HepG2 (cell line): ENCODE data around the gene UNC93A. TPM values are rescaled to one million over a fixed set of nuclear protein-coding genes. Genes with fewer than 3 reads are reported as not detected.
"Not testable (repeated sequence)": the region's sequence is repeated elsewhere in the genome, so short reads cannot be mapped to it uniquely, and the experiment has no call there.

ENCODE experiments used
- GFI1 ChIP-seq: sonication (generic); formaldehyde crosslinking; IDR thresholded peaks from 2 replicates; pipeline ENCODE4 v1.5.0; 2020; ENCODE audit warnings: missing genetic modification reagents, mild to moderate bottlenecking, borderline replicate concordance
- NCOR1 ChIP-seq: fragments of 200-600 bp; sonication (generic); IDR thresholded peaks from 2 replicates; pipeline ENCODE4 v1.7.0; 2017; ENCODE audit warnings: antibody characterized with exemption, low read length, borderline replicate concordance
- ONECUT2 ChIP-seq: sonication (generic); formaldehyde crosslinking; IDR thresholded peaks from 2 replicates; pipeline ENCODE4 v1.4.0; 2020; ENCODE audit warnings: missing genetic modification reagents
- POGZ ChIP-seq: sonication (generic); formaldehyde crosslinking; IDR thresholded peaks from 2 replicates; pipeline ENCODE4 v1.4.0; 2020; ENCODE audit warnings: mild to moderate bottlenecking, missing genetic modification reagents
- SMAD3 ChIP-seq: sonication (generic); formaldehyde crosslinking; IDR thresholded peaks from 2 replicates; pipeline ENCODE4 v1.4.0; 2020; ENCODE audit warnings: missing genetic modification reagents
- SMC3 ChIP-seq: IDR thresholded peaks from 2 replicates; pipeline ENCODE4 v1.6.1; 2011; ENCODE audit warnings: low read length, improper control_type of control experiment
- SOX13 ChIP-seq, 3 experiments: fragments of 450-650 bp in 1 of 3; sonication (generic) in 1 of 3; formaldehyde crosslinking in 1 of 3; IDR thresholded peaks in 2 of 3; conservative IDR thresholded peaks in 1 of 3; 2 replicates each; pipeline versions ENCODE4 v1.5.0 to v1.6.1; 2016 to 2020; ENCODE audit warnings: antibody characterized with exemption in 1 of 3, mild to moderate bottlenecking in 1 of 3, missing compliant biosample characterization in 1 of 3, missing genetic modification reagents in 1 of 3, moderate library complexity in 1 of 3
- TAF1 ChIP-seq: sonication (generic); formaldehyde crosslinking; IDR thresholded peaks from 2 replicates; pipeline ENCODE4 v1.4.0; 2020; ENCODE audit warnings: missing genetic modification reagents
- TBX2 ChIP-seq: sonication (generic); formaldehyde crosslinking; IDR thresholded peaks from 2 replicates; pipeline ENCODE4 v1.5.0; 2020; ENCODE audit warnings: missing genetic modification reagents, mild to moderate bottlenecking, borderline replicate concordance
- ZNF292 ChIP-seq: sonication (generic); formaldehyde crosslinking; IDR thresholded peaks from 2 replicates; pipeline ENCODE4 v1.8.1; 2022; ENCODE audit warnings: mild to moderate bottlenecking, low read depth, missing genetic modification reagents, borderline replicate concordance
- ZNF556 ChIP-seq: sonication (generic); formaldehyde crosslinking; IDR thresholded peaks from 2 replicates; pipeline ENCODE4 v1.4.0; 2020; ENCODE audit warnings: mild to moderate bottlenecking, missing genetic modification reagents, borderline replicate concordance
- ZNF746 ChIP-seq: sonication (generic); formaldehyde crosslinking; IDR thresholded peaks from 2 replicates; pipeline ENCODE4 v1.8.0; 2022; ENCODE audit warnings: mild to moderate bottlenecking, missing genetic modification reagents
- ZNF768 ChIP-seq: sonication (generic); formaldehyde crosslinking; IDR thresholded peaks from 2 replicates; pipeline ENCODE4 v1.4.0; 2020; ENCODE audit warnings: missing genetic modification reagents
- ZNF841 ChIP-seq: sonication (generic); formaldehyde crosslinking; IDR thresholded peaks from 2 replicates; pipeline ENCODE4 v1.8.1; 2023; ENCODE audit warnings: missing genetic modification reagents, borderline replicate concordance
- polyA plus RNA-seq, 8 experiments: library from polyadenylated mRNA; depleted of rRNA in 3 of 8; stranded (reverse) in 7 of 8; unstranded in 1 of 8; fragments of >200 nt; fragmentation: Illumina TruSeq in 4 of 8; extraction: Trizol in 4 of 8; gene quantifications; 2 replicates each; pipeline versions ENCODE4 v1.2.1 to v1.2.3, GENCODE V29; 2011 to 2016; ENCODE audit warnings: low read depth in 4 of 8, missing spikeins in 1 of 8, mixed read lengths in 1 of 8; ENCODE audit not compliant: insufficient read depth in 1 of 8
- total RNA-seq, 5 experiments: library from RNA; depleted of rRNA; stranded (reverse); fragments of >200 nt; fragmentation: Illumina TruSeq; extraction: Trizol; gene quantifications; 2 replicates each; pipeline ENCODE4 v1.2.3, GENCODE V29; 2016; ENCODE audit warnings: low read depth in 1 of 5
- TF ChIP-seq, protein P1 (sequence below): sonication (generic); formaldehyde crosslinking; IDR thresholded peaks from 2 replicates; pipeline ENCODE4 v1.4.0; 2020; ENCODE audit warnings: missing genetic modification reagents
- TF ChIP-seq, protein P2 (sequence below), 2 experiments: sonication (generic) in 1 of 2; formaldehyde crosslinking in 1 of 2; IDR thresholded peaks; 2 replicates each; pipeline versions ENCODE4 v1.4.0 to v1.6.1; 2018 to 2020; ENCODE audit warnings: missing genetic modification reagents in 2 of 2, borderline replicate concordance in 1 of 2, low read depth in 1 of 2, mild to moderate bottlenecking in 1 of 2, missing biosample characterization in 1 of 2
- TF ChIP-seq, protein P3 (sequence below): sonication (generic); formaldehyde crosslinking; IDR thresholded peaks from 2 replicates; pipeline ENCODE4 v1.5.1; 2020; ENCODE audit warnings: mild to moderate bottlenecking, missing genetic modification reagents, moderate library complexity

UNC93A gene
- total and polyA plus RNA-seq, 2 of the 13 experiments (the other 11 are each of a cell fraction or from before 2014, with no cell fraction given) = 11.0 to 42.7 TPM

DNA sequence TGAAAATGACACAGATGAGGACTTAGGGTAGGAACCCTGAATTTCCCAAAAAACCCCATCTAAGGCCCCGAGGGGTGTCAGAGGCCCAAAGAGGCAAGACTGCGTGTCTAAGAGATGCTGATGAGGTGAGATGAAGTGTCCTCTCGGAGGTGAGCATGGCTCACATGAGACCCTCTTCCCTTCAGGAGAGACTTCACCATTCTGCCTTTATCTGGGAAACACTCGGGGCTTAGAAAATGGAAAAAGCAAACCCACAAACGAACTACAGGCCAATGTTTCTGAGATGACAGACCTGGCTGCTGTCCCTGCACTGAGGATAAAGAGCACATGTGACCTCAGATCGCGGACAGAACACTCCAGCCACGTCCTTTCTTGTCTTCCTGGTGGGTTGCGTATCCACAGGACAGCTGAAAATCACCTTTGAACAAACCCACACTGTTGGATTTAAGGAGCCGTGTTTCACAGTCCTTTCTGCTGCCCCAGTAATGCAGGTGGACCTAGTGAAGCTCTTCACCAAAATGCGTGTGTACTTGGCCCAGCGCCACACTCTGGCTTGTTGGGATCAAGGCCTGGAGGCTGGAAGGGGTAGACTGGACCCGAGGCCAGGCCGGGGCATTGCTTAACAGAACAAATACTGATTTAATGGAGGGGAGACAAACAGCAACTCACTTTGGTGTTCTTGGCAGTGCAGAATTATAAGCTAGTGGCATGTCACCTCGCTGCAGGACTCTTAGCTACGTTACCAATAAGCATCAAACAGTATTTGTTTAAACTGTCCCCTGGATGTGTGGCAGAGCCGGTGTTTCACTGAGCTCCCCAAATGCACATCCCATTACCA lies 18.5 kb downstream of the UNC93A start (continued):
- TF ChIP-seq, protein P1, sequence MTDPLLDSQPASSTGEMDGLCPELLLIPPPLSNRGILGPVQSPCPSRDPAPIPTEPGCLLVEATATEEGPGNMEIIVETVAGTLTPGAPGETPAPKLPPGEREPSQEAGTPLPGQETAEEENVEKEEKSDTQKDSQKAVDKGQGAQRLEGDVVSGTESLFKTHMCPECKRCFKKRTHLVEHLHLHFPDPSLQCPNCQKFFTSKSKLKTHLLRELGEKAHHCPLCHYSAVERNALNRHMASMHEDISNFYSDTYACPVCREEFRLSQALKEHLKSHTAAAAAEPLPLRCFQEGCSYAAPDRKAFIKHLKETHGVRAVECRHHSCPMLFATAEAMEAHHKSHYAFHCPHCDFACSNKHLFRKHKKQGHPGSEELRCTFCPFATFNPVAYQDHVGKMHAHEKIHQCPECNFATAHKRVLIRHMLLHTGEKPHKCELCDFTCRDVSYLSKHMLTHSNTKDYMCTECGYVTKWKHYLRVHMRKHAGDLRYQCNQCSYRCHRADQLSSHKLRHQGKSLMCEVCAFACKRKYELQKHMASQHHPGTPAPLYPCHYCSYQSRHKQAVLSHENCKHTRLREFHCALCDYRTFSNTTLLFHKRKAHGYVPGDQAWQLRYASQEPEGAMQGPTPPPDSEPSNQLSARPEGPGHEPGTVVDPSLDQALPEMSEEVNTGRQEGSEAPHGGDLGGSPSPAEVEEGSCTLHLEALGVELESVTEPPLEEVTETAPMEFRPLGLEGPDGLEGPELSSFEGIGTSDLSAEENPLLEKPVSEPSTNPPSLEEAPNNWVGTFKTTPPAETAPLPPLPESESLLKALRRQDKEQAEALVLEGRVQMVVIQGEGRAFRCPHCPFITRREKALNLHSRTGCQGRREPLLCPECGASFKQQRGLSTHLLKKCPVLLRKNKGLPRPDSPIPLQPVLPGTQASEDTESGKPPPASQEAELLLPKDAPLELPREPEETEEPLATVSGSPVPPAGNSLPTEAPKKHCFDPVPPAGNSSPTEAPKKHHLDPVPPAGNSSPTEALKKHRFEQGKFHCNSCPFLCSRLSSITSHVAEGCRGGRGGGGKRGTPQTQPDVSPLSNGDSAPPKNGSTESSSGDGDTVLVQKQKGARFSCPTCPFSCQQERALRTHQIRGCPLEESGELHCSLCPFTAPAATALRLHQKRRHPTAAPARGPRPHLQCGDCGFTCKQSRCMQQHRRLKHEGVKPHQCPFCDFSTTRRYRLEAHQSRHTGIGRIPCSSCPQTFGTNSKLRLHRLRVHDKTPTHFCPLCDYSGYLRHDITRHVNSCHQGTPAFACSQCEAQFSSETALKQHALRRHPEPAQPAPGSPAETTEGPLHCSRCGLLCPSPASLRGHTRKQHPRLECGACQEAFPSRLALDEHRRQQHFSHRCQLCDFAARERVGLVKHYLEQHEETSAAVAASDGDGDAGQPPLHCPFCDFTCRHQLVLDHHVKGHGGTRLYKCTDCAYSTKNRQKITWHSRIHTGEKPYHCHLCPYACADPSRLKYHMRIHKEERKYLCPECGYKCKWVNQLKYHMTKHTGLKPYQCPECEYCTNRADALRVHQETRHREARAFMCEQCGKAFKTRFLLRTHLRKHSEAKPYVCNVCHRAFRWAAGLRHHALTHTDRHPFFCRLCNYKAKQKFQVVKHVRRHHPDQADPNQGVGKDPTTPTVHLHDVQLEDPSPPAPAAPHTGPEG (CRISPR knock-in tag) = 0 out of 2 replicates have a peak, but pooled peaks have one; percentile 46
- 0 out of 2 replicates have a peak, but pooled peaks have one; percentile 52 for TF ChIP-seq SMAD3 (CRISPR knock-in tag)
- 0 out of 2 replicates have a peak, but pooled peaks have one; percentile 27 for TF ChIP-seq ZNF556 (CRISPR knock-in tag)
- TF ChIP-seq, protein P2, sequence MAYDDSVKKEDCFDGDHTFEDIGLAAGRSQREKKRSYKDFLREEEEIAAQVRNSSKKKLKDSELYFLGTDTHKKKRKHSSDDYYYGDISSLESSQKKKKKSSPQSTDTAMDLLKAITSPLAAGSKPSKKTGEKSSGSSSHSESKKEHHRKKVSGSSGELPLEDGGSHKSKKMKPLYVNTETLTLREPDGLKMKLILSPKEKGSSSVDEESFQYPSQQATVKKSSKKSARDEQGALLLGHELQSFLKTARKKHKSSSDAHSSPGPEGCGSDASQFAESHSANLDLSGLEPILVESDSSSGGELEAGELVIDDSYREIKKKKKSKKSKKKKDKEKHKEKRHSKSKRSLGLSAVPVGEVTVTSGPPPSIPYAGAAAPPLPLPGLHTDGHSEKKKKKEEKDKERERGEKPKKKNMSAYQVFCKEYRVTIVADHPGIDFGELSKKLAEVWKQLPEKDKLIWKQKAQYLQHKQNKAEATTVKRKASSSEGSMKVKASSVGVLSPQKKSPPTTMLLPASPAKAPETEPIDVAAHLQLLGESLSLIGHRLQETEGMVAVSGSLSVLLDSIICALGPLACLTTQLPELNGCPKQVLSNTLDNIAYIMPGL (CRISPR knock-in tag; IDR thresholded peaks at IDR 0.05; ENCODE audit: borderline replicate concordance in 1 of 2, low read depth in 1 of 2) = 0 out of 4 replicates have a peak, but pooled peaks of 1 of the 2 experiments have one; percentile 17
- TF ChIP-seq GFI1 (CRISPR knock-in tag) = peak; percentile 82
- TF ChIP-seq TAF1 = peak; percentile 69
- not testable (repeated sequence) for TF ChIP-seq SOX13 (IDR thresholded peaks at IDR 0.05)
- peak in 1 of 2 experiments; percentile 81; a peak in 2 of 4 replicates for TF ChIP-seq SOX13 (CRISPR knock-in tag; conservative IDR thresholded peaks at IDR 0.05 in 1 of 2, IDR thresholded peaks at IDR 0.05 in 1 of 2)
- peak; percentile 21; the same call in 1 of the 2 replicates for TF ChIP-seq ZNF841
- peak; percentile 65; the same call in 1 of the 2 replicates for TF ChIP-seq POGZ (CRISPR knock-in tag)
- TF ChIP-seq, protein P3, sequence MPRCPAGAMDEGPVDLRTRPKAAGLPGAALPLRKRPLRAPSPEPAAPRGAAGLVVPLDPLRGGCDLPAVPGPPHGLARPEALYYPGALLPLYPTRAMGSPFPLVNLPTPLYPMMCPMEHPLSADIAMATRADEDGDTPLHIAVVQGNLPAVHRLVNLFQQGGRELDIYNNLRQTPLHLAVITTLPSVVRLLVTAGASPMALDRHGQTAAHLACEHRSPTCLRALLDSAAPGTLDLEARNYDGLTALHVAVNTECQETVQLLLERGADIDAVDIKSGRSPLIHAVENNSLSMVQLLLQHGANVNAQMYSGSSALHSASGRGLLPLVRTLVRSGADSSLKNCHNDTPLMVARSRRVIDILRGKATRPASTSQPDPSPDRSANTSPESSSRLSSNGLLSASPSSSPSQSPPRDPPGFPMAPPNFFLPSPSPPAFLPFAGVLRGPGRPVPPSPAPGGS (CRISPR knock-in tag) = 0 out of 2 replicates have a peak, but pooled peaks have one; percentile 16
- TF ChIP-seq NCOR1 = peak; percentile 80
- 0 out of 2 replicates have a peak, but pooled peaks have one; percentile 24 for TF ChIP-seq ONECUT2 (CRISPR knock-in tag)
- TF ChIP-seq ZNF768 (CRISPR knock-in tag) = 0 out of 2 replicates have a peak, but pooled peaks have one; percentile 30
- TF ChIP-seq TBX2 (CRISPR knock-in tag) = peak; percentile 88
- peak; percentile 46; the same call in 1 of the 2 replicates for TF ChIP-seq ZNF292
- TF ChIP-seq ZNF746 (CRISPR knock-in tag) = 0 out of 2 replicates have a peak, but pooled peaks have one; percentile 33
- TF ChIP-seq SMC3 = 0 out of 2 replicates have a peak, but pooled peaks have one; percentile 29
